Measurements from ENCODE around the gene ATXN7. TPM values are rescaled to one million over a fixed set of nuclear protein-coding genes. Genes with fewer than 3 reads are reported as not detected.

ATXN7 gene
- total and polyA plus RNA-seq, 2 of the 13 experiments (the other 11 are each of a cell fraction or from before 2014, with no cell fraction given) = 13.8 to 20.0 TPM

- TF ChIP-seq POGK (CRISPR knock-in tag; conservative IDR thresholded peaks at IDR 0.05) (peak; percentile 37; the same call in 1 of the 2 replicates), ZFAT (CRISPR knock-in tag; conservative IDR thresholded peaks at IDR 0.05) (no peak), MEIS2 (CRISPR knock-in tag; IDR thresholded peaks at IDR 0.05) (no peak), MYNN (CRISPR knock-in tag; IDR thresholded peaks at IDR 0.05; ENCODE audit: low read depth) (no peak), FOXA3 (CRISPR knock-in tag; IDR thresholded peaks at IDR 0.05) (no peak), ZNF609 (CRISPR knock-in tag; IDR thresholded peaks at IDR 0.05; ENCODE audit: borderline replicate concordance) (no peak), KLF9 (CRISPR knock-in tag; IDR thresholded peaks at IDR 0.05; ENCODE audit: low read depth) (no peak), HMG20B (CRISPR knock-in tag; conservative IDR thresholded peaks at IDR 0.05) (no peak), RFX1 (IDR thresholded peaks at IDR 0.05) (no peak), NRL (CRISPR knock-in tag; IDR thresholded peaks at IDR 0.05; ENCODE audit: borderline replicate concordance) (0 out of 2 replicates have a peak, but pooled peaks have one; percentile 60), GABPB1 (CRISPR knock-in tag; IDR thresholded peaks at IDR 0.05) (peak; percentile 72; the same call in 1 of the 2 replicates), ZMAT5 (CRISPR knock-in tag; IDR thresholded peaks at IDR 0.05; ENCODE audit: borderline replicate concordance, low read depth) (no peak), CBFB (CRISPR knock-in tag; IDR thresholded peaks at IDR 0.05) (no peak), ZNF605 (CRISPR knock-in tag; IDR thresholded peaks at IDR 0.05) (0 out of 2 replicates have a peak, but pooled peaks have one; percentile 42), DMTF1 (CRISPR knock-in tag; IDR thresholded peaks at IDR 0.05) (no peak), ZFP36L1 (CRISPR knock-in tag; IDR thresholded peaks at IDR 0.05) (0 out of 2 replicates have a peak, but pooled peaks have one; percentile 29), KDM5A (IDR thresholded peaks at IDR 0.05; ENCODE audit: borderline replicate concordance, low read length) (no peak), SMAD3 (CRISPR knock-in tag; IDR thresholded peaks at IDR 0.05) (no peak), ASH2L (IDR thresholded peaks at IDR 0.05; ENCODE audit: insufficient read length, low read depth, low read length) (peak; percentile 64), SAP130 (CRISPR knock-in tag; IDR thresholded peaks at IDR 0.05; ENCODE audit: low read depth) (peak; percentile 39; the same call in 1 of the 2 replicates)
Observed at GRCh38 chr3:63864008-63864964, 619 bp downstream of the ATXN7 start (continued).

All from HepG2 (cell line).